ENCODE measurements around the gene ACP2. TPM values are rescaled to one million over a fixed set of nuclear protein-coding genes. Genes with fewer than 3 reads are reported as not detected.

Gene ACP2
- total and polyA plus RNA-seq, 8 donors, result 22.5 to 53.6 (median 32.3) TPM

GRCh38 chr11:47225552-47226400, 22.8 kb downstream of the ACP2 start:
- peak in 1 of 4 donors; percentile 52 for ATAC-seq
- no peak overlapping the region for H3K27ac ChIP-seq

GRCh38 chr11:47222696-47223095, 25.9 kb downstream of the ACP2 start:
- no peaks in the 10 kb centered on the region for H3K4me1 ChIP-seq
- H3K36me3 ChIP-seq, result peaks cover 0 to 44% (median 0%) of the 10 kb centered on the region in 3 donors
- H3K27me3 ChIP-seq, result no peaks in the 10 kb centered on the region
- no peak overlapping the region for H3K27ac ChIP-seq
- intact Hi-C loops (cut with DNase I), result no loop called here
- no peak overlapping the region for H3K4me3 ChIP-seq
- 43 to 48% methylated on average over 2 of the region's 2 CpGs for WGBS, 2 donors
- H3K9me3 ChIP-seq, result no peaks in the 10 kb centered on the region
- ATAC-seq (no peak), FAIRE-seq (no peak), DNase-seq (no peak)
- TF ChIP-seq CTCF (IDR thresholded peaks at IDR 0.05), result no peak

More at GRCh38 chr11:47225552-47226400, 22.8 kb downstream of the ACP2 start:
- Histone ChIP-seq H3K4me3 (no peak overlapping the region), H3K4me1 (no peaks in the 10 kb centered on the region), H3K27me3 (no peaks in the 10 kb centered on the region), H3K36me3 (peaks cover 0 to 36% (median 0%) of the 10 kb centered on the region in 3 donors), H3K9me3 (no peaks in the 10 kb centered on the region)
- no peak for FAIRE-seq
- intact Hi-C loops (cut with DNase I), result no loop called here
- WGBS, 2 donors, result 97 to 98% methylated on average over 7 of the region's 7 CpGs
- DNase-seq, result no peak
- TF ChIP-seq CTCF (IDR thresholded peaks at IDR 0.05), result no peak

GRCh38 chr11:47220401-47220821, 28.2 kb downstream of the ACP2 start:
- Histone ChIP-seq H3K27ac (no peak overlapping the region), H3K4me1 (peaks cover 0 to 12% (median 4%) of the 10 kb centered on the region in 3 donors), H3K36me3 (peaks cover 0 to 33% (median 0%) of the 10 kb centered on the region in 3 donors), H3K4me3 (no peak overlapping the region), H3K9me3 (no peaks in the 10 kb centered on the region), H3K27me3 (no peaks in the 10 kb centered on the region)
- no peak for TF ChIP-seq CTCF (IDR thresholded peaks at IDR 0.05)
- WGBS, 2 donors, result 65 to 66% methylated on average over 1 of the region's 1 CpG
- ATAC-seq (no peak), DNase-seq (no peak), FAIRE-seq (no peak)
- intact Hi-C loops (cut with DNase I), result no loop called here

- H3K27ac ChIP-seq, result peak overlapping the region in 1 of 4 donors; percentile 92
- TF ChIP-seq CTCF (IDR thresholded peaks at IDR 0.05), result no peak
- DNase-seq (peak in 3 of 6 donors; percentile 34 to 50 (median 45)), FAIRE-seq (no peak), ATAC-seq (peak in 1 of 4 donors; percentile 13)
- intact Hi-C loops (cut with DNase I), result no loop called here
- H3K36me3 ChIP-seq, result peaks cover 0 to 14% (median 0%) of the 10 kb centered on the region in 3 donors
- H3K27me3 ChIP-seq, result no peaks in the 10 kb centered on the region
- peaks cover 0 to 17% (median 4%) of the 10 kb centered on the region in 3 donors for H3K4me1 ChIP-seq
- no peaks in the 10 kb centered on the region for H3K9me3 ChIP-seq
- 29 to 30% methylated on average over 12 of the region's 12 CpGs for WGBS, 2 donors
- H3K4me3 ChIP-seq, result peak overlapping the region in 3 of 4 donors; percentile 54 to 72 (median 55)
These were observed 32.4 kb downstream of the ACP2 start for GRCh38 chr11:47216121-47216798.

Data from pancreas (tissue), 10 donors.